ENCODE measurements around the gene MUTYH.

The MUTYH gene

GRCh38 chr1:45353685-45354084 lies 13.4 kb upstream of the MUTYH start:
- DNase-seq (ENCODE audit: low read depth): no peak
- H3K4me3 ChIP-seq (ENCODE audit: low read depth, low read length): no peak overlapping the region

- no peak overlapping the region for H3K4me3 ChIP-seq (ENCODE audit: low read depth, low read length)
Observed at GRCh38 chr1:45351508-45351907, 11.3 kb upstream of the MUTYH start.

GRCh38 chr1:45348966-45349677 lies 8.9 kb upstream of the MUTYH start:
- no peak for DNase-seq (ENCODE audit: low read depth)
- H3K4me3 ChIP-seq (ENCODE audit: low read depth, low read length): no peak overlapping the region

More at GRCh38 chr1:45351508-45351907, 11.3 kb upstream of the MUTYH start:
- no peak for DNase-seq (ENCODE audit: low read depth)

GRCh38 chr1:45348609-45348965 lies 8.3 kb upstream of the MUTYH start:
- no peak for DNase-seq (ENCODE audit: low read depth)
- H3K4me3 ChIP-seq (ENCODE audit: low read depth, low read length): no peak overlapping the region

GRCh38 chr1:45348020-45348419 lies 7.8 kb upstream of the MUTYH start:
- no peak overlapping the region for H3K4me3 ChIP-seq (ENCODE audit: low read depth, low read length)
- DNase-seq (ENCODE audit: low read depth): no peak

GRCh38 chr1:45346473-45346872 lies 6.2 kb upstream of the MUTYH start:
- DNase-seq (ENCODE audit: low read depth): no peak
- H3K4me3 ChIP-seq (ENCODE audit: low read depth, low read length): no peak overlapping the region

GRCh38 chr1:45345014-45345413 lies 4.8 kb upstream of the MUTYH start:
- no peak overlapping the region for H3K4me3 ChIP-seq (ENCODE audit: low read depth, low read length)

GRCh38 chr1:45344499-45344898 lies 4.3 kb upstream of the MUTYH start:
- no peak overlapping the region for H3K4me3 ChIP-seq (ENCODE audit: low read depth, low read length)
- no peak for DNase-seq (ENCODE audit: low read depth)

More at GRCh38 chr1:45345014-45345413, 4.8 kb upstream of the MUTYH start:
- no peak for DNase-seq (ENCODE audit: low read depth)

- DNase-seq (ENCODE audit: low read depth): no peak
Observed at GRCh38 chr1:45340816-45341466, 701 bp upstream of the MUTYH start.

GRCh38 chr1:45337630-45338325 lies 2.5 kb downstream of the MUTYH start:
- no peak overlapping the region for H3K4me3 ChIP-seq (ENCODE audit: low read depth, low read length)
- no peak for DNase-seq (ENCODE audit: low read depth)

More at GRCh38 chr1:45340816-45341466, 701 bp upstream of the MUTYH start:
- peak overlapping the region; percentile 86 for H3K4me3 ChIP-seq (ENCODE audit: low read depth, low read length)

GRCh38 chr1:45335855-45336324 lies 4.3 kb downstream of the MUTYH start:
- no peak for DNase-seq (ENCODE audit: low read depth)
- H3K4me3 ChIP-seq (ENCODE audit: low read depth, low read length): no peak overlapping the region

GRCh38 chr1:45334308-45335245 lies 5.7 kb downstream of the MUTYH start:
- H3K4me3 ChIP-seq (ENCODE audit: low read depth, low read length): no peak overlapping the region
- no peak for DNase-seq (ENCODE audit: low read depth)

- DNase-seq (ENCODE audit: low read depth): no peak
- H3K4me3 ChIP-seq (ENCODE audit: low read depth, low read length): no peak overlapping the region
Observed at GRCh38 chr1:45332346-45332720, 7.9 kb downstream of the MUTYH start.

- H3K4me3 ChIP-seq (ENCODE audit: low read depth, low read length): no peak overlapping the region
- DNase-seq (ENCODE audit: low read depth): no peak
Observed at GRCh38 chr1:45331436-45332345, 8.5 kb downstream of the MUTYH start.

- H3K4me3 ChIP-seq (ENCODE audit: low read depth, low read length): no peak overlapping the region
- DNase-seq (ENCODE audit: low read depth): no peak
Observed at GRCh38 chr1:45329445-45329844, 10.8 kb downstream of the MUTYH start.

GRCh38 chr1:45328680-45329079 lies 11.6 kb downstream of the MUTYH start:
- no peak overlapping the region for H3K4me3 ChIP-seq (ENCODE audit: low read depth, low read length)
- DNase-seq (ENCODE audit: low read depth): no peak

GRCh38 chr1:45327644-45328515 lies 12.4 kb downstream of the MUTYH start:
- DNase-seq (ENCODE audit: low read depth): no peak
- no peak overlapping the region for H3K4me3 ChIP-seq (ENCODE audit: low read depth, low read length)

All from skeletal muscle cell (primary cell).